ENCODE results near the gene ABL1.

The ABL1 gene

DNA sequence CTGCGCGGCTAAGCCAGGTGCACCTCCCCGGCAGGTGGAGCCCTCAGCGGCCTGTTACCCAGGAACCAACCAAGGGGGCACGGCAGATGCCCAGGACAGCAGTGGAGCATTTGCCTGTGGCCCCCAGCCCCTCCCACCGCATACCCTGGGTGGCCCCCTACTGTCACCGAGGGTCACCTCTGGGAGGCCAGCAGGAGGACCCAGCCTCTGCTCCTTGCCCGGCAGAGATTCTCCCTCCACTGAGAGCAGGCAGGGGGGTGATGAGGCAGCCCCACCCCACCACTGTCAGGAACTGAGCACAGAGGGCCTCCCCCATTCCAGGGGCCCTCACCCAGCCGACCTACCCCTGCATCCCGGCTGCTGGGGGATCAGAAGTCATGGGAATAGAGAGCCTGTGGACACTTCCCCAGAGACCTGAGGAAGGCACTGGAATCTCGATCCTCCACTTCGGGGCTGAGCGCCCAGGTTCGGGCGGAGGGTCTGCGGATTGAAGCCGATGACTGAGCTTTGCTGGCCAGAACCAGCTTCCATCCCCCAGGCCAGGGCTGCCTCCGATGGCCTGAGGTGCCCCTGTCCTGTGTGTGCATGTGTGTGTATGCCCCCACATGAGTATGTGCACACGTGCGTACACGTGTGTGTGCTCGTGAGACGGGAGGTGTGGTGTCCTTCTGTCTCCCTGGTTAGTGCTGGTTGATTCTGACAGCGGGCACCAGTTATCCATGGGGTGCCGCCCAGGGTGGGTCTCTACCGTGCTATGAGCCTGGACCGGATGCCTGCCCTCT lies 61.4 kb downstream of the ABL1 start, which contains the start of gene QRFP:
Gene QRFP, minus strand, starts transcription at position 580 of the 782 bp plus-strand sequence. CDS start 2,974 bp downstream, outside the sequence.
- no peak for DNase-seq
- H2AFZ ChIP-seq (ENCODE audit: low read length): no peak within 1 kb of the TSS
- H3K9me2 ChIP-seq (replicated peaks; ENCODE audit: insufficient read depth, low read length): no peaks in the 10 kb centered on the region
- H3K4me1 ChIP-seq (ENCODE audit: low read length): no peaks in the 10 kb centered on the region
- no peaks in the 10 kb centered on the region for H3F3A ChIP-seq (ENCODE audit: insufficient read depth, low read length)
- H3K27ac ChIP-seq (ENCODE audit: low read length): no peak within 1 kb of the TSS
- no peak within 1 kb of the TSS for H3K4me2 ChIP-seq (ENCODE audit: low read depth, low read length)
- no peaks in the 10 kb centered on the region for H3K36me3 ChIP-seq (replicated peaks; ENCODE audit: insufficient read depth, low read length)
- no peaks in the 10 kb centered on the region; the same call in 1 of the 2 replicates for H4K20me1 ChIP-seq (ENCODE audit: insufficient read depth, low read length)
- no peaks in the 10 kb centered on the region for H3K79me2 ChIP-seq (ENCODE audit: low read length)
- TF ChIP-seq EZH2 (optimal IDR thresholded peaks at IDR 0.05; ENCODE audit: low read depth, low read length): no peak
- TF ChIP-seq, protein P1, sequence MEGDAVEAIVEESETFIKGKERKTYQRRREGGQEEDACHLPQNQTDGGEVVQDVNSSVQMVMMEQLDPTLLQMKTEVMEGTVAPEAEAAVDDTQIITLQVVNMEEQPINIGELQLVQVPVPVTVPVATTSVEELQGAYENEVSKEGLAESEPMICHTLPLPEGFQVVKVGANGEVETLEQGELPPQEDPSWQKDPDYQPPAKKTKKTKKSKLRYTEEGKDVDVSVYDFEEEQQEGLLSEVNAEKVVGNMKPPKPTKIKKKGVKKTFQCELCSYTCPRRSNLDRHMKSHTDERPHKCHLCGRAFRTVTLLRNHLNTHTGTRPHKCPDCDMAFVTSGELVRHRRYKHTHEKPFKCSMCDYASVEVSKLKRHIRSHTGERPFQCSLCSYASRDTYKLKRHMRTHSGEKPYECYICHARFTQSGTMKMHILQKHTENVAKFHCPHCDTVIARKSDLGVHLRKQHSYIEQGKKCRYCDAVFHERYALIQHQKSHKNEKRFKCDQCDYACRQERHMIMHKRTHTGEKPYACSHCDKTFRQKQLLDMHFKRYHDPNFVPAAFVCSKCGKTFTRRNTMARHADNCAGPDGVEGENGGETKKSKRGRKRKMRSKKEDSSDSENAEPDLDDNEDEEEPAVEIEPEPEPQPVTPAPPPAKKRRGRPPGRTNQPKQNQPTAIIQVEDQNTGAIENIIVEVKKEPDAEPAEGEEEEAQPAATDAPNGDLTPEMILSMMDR (IDR thresholded peaks at IDR 0.05; ENCODE audit: low read length): 0 out of 2 replicates have a peak, but pooled peaks have one; percentile 9
- H3K4me3 ChIP-seq (ENCODE audit: low read length): no peak within 1 kb of the TSS
- peaks cover 53% of the 10 kb centered on the region for H3K27me3 ChIP-seq (replicated peaks; ENCODE audit: insufficient read depth, low read length)
- H3K9ac ChIP-seq (ENCODE audit: low read length): no peak within 1 kb of the TSS
- no peaks in the 10 kb centered on the region for H3K9me3 ChIP-seq (replicated peaks; ENCODE audit: insufficient read depth, low read length)

DNA sequence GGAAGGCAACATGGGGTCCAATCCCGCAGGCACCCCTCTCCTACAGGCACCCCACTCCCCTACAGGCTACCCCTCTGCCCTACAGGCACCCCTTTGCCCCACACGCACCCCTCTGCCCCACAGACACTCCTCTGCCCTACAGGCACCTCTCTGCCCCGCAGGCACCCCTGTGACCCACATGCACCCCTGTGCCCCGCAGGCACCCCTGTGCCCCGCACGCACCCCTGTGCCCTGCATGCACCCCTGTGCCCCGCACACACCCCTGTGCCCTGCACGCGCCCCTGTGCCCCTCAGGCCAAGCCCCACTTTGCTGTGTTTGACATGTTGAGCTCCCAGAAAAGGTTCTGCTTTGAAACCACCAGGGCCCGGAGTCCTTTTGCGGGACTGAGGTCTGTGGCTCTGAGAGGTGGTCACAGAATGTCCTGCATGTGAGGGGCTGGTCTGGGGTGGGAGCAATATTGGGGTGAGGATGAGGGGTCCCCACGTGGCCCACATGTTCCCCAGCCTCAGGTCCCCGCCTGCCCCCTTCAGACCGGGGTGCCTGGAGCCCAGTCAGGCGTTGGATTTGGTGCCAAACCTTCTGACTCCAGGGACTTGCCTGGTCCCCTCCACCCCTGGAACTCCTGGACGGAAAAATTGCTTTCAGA lies 62.2 kb downstream of the ABL1 start:
- Histone ChIP-seq H2AFZ (ENCODE audit: low read length) (no peak overlapping the region), H3K4me2 (ENCODE audit: low read depth, low read length) (no peak overlapping the region), H3K9me3 (replicated peaks; ENCODE audit: insufficient read depth, low read length) (no peaks in the 10 kb centered on the region), H3K9me2 (replicated peaks; ENCODE audit: insufficient read depth, low read length) (no peaks in the 10 kb centered on the region), H4K20me1 (ENCODE audit: insufficient read depth, low read length) (no peaks in the 10 kb centered on the region; the same call in 1 of the 2 replicates), H3K27me3 (replicated peaks; ENCODE audit: insufficient read depth, low read length) (peaks cover 61% of the 10 kb centered on the region), H3K79me2 (ENCODE audit: low read length) (no peaks in the 10 kb centered on the region), H3K4me1 (ENCODE audit: low read length) (no peaks in the 10 kb centered on the region), H3K36me3 (replicated peaks; ENCODE audit: insufficient read depth, low read length) (no peaks in the 10 kb centered on the region), H3K27ac (ENCODE audit: low read length) (no peak overlapping the region), H3F3A (ENCODE audit: insufficient read depth, low read length) (no peaks in the 10 kb centered on the region), H3K4me3 (ENCODE audit: low read length) (no peak overlapping the region), H3K9ac (ENCODE audit: low read length) (no peak overlapping the region)
- no peak for DNase-seq
- TF ChIP-seq EZH2 (optimal IDR thresholded peaks at IDR 0.05; ENCODE audit: low read depth, low read length) (no peak), EZH2phosphoT487 (IDR thresholded peaks at IDR 0.05; ENCODE audit: low read length) (no peak)
- TF ChIP-seq, protein P1 (IDR thresholded peaks at IDR 0.05; ENCODE audit: low read length): no peak

DNA sequence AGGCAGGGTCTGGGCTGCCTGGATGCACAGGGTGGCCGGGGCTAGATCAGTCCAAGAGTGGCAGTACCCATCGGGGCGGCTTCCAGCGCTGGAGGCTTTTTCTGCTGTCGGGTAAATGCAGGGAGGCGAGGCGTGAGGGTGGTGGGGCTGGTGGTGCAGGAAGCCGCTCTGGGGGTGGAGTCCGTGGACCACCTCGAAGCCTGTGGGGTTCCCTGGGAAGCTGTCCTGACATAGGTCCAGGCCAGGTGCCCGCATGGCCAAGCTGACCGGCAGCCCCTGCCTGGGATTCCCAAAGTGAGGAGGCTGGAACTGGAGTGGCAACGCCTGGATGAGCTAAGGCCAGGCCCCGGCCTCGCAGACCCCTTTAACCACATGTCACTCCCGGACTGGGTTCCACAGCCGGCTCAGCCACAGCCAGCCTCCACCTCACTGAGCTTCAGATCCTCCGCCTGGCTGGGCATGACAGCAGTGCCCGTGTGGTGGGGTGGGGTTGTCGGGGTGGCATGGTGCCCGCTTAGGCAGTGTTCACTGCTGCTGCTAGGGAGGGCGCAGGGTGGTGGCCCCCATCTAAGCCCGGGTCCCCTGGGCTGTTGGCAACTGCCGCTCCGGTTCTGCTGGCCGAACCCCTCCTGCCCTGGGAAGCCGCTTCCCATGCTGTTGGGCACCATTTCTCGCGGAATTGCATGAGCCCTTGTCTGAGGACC lies 62.9 kb downstream of the ABL1 start:
- no peaks in the 10 kb centered on the region for H3F3A ChIP-seq (ENCODE audit: insufficient read depth, low read length)
- no peaks in the 10 kb centered on the region for H3K36me3 ChIP-seq (replicated peaks; ENCODE audit: insufficient read depth, low read length)
- no peak overlapping the region for H3K27ac ChIP-seq (ENCODE audit: low read length)
- H3K4me2 ChIP-seq (ENCODE audit: low read depth, low read length): no peak overlapping the region
- no peak overlapping the region for H3K4me3 ChIP-seq (ENCODE audit: low read length)
- H3K79me2 ChIP-seq (ENCODE audit: low read length): no peaks in the 10 kb centered on the region
- no peak for DNase-seq
- H3K9me2 ChIP-seq (replicated peaks; ENCODE audit: insufficient read depth, low read length): no peaks in the 10 kb centered on the region
- no peak overlapping the region for H2AFZ ChIP-seq (ENCODE audit: low read length)
- peaks cover 69% of the 10 kb centered on the region for H3K27me3 ChIP-seq (replicated peaks; ENCODE audit: insufficient read depth, low read length)
- no peaks in the 10 kb centered on the region; the same call in 1 of the 2 replicates for H4K20me1 ChIP-seq (ENCODE audit: insufficient read depth, low read length)
- TF ChIP-seq, protein P1 (IDR thresholded peaks at IDR 0.05; ENCODE audit: low read length): no peak
- TF ChIP-seq EZH2 (optimal IDR thresholded peaks at IDR 0.05; ENCODE audit: low read depth, low read length) (no peak), EZH2phosphoT487 (IDR thresholded peaks at IDR 0.05; ENCODE audit: low read length) (no peak)
- H3K9ac ChIP-seq (ENCODE audit: low read length): no peak overlapping the region
- no peaks in the 10 kb centered on the region for H3K9me3 ChIP-seq (replicated peaks; ENCODE audit: insufficient read depth, low read length)
- no peaks in the 10 kb centered on the region for H3K4me1 ChIP-seq (ENCODE audit: low read length)
